ENCODE measurements around the gene PDE4D. TPM values are rescaled to one million over a fixed set of nuclear protein-coding genes. Genes with fewer than 3 reads are reported as not detected.

The PDE4D gene
- polyA plus RNA-seq, 1 donor (not counting 4 experiments of a cell fraction or from before 2014, with no cell fraction given): 3.6 TPM

DNA sequence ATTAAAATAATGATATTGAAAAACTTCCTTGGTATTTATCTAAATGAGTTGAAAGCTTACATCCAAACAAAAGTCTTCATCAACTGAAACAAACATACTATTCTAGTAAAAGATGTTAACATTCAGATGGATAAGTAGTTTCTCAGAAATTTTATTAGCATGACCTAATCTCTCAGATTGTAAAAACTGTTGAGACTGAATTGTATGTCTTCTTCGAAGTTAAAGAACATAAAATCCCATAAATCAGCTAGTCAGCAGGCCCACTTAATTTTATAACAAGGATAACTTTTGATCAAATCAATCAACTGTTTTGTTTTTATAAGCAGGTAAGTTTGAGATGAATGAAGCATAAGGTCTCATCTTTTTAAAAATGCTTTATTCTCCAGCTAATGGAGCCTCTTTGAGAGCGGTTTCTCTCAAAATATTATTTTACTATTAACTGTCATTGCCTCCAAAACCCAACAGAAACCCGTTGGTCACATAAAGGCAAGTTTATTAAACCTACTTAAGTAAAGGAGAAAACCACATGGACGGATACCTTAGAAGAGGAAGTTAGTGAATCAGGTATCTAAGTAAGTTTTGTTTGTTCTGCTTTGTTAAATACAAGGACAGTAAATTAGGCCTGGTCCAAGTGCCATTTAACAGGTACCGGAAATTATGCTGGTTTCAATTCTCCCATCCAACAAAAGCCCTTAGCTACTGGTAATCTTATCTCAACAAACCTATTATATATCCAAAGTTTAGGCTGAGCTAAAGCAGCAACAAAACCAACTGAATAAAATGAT lies 457.0 kb downstream of the PDE4D start:
- Histone ChIP-seq H3K4me1 (ENCODE audit: control insufficient read depth, extremely low read depth, insufficient read depth, low read length) (no peaks in the 10 kb centered on the region), H3K9me1 (ENCODE audit: control insufficient read depth, extremely low read depth, insufficient read depth, low read length) (no peaks in the 10 kb centered on the region), H3K4me2 (ENCODE audit: control insufficient read depth, extremely low read depth, insufficient read depth, low read depth, low read length) (no peak overlapping the region), H3K9me3 (ENCODE audit: control insufficient read depth, low read depth, low read length) (no peaks in the 10 kb centered on the region), H3K9ac (ENCODE audit: control insufficient read depth, extremely low read depth, insufficient read depth, low read length) (no peak overlapping the region), H4K20me1 (ENCODE audit: control insufficient read depth, extremely low read depth, insufficient read depth, low read length) (no peaks in the 10 kb centered on the region), H3K27ac (ENCODE audit: control insufficient read depth, insufficient read depth, low read length) (no peak overlapping the region), H2AFZ (ENCODE audit: control insufficient read depth, low read length) (no peak overlapping the region), H3K36me3 (ENCODE audit: control insufficient read depth in 2 of 2, extremely low read depth in 1 of 2, insufficient read depth in 2 of 2, low read length in 2 of 2) (no peaks in the 10 kb centered on the region), H3K27me3 (ENCODE audit: control insufficient read depth, extremely low read depth, insufficient read depth, low read length) (no peaks in the 10 kb centered on the region), H3K79me2 (ENCODE audit: control insufficient read depth, insufficient read depth, low read length) (no peaks in the 10 kb centered on the region), H3K4me3 (ENCODE audit: control insufficient read depth in 2 of 3, extremely low read depth in 1 of 3, insufficient read depth in 2 of 3, low read depth in 1 of 3, low read length in 3 of 3) (no peak overlapping the region)
- dilution Hi-C loops (cut with MboI; ENCODE audit: extremely low pct_ligation_motif_present, low sequenced_read_pairs): no loop called here
- no peak for DNase-seq (ENCODE audit: low read depth, low spot score)
- TF ChIP-seq EZH2 (IDR thresholded peaks at IDR 0.05; ENCODE audit: low read length): no peak
- TF ChIP-seq, protein P1, sequence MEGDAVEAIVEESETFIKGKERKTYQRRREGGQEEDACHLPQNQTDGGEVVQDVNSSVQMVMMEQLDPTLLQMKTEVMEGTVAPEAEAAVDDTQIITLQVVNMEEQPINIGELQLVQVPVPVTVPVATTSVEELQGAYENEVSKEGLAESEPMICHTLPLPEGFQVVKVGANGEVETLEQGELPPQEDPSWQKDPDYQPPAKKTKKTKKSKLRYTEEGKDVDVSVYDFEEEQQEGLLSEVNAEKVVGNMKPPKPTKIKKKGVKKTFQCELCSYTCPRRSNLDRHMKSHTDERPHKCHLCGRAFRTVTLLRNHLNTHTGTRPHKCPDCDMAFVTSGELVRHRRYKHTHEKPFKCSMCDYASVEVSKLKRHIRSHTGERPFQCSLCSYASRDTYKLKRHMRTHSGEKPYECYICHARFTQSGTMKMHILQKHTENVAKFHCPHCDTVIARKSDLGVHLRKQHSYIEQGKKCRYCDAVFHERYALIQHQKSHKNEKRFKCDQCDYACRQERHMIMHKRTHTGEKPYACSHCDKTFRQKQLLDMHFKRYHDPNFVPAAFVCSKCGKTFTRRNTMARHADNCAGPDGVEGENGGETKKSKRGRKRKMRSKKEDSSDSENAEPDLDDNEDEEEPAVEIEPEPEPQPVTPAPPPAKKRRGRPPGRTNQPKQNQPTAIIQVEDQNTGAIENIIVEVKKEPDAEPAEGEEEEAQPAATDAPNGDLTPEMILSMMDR (optimal IDR thresholded peaks at IDR 0.05 in 1 of 3, IDR thresholded peaks at IDR 0.05 in 1 of 3, conservative IDR thresholded peaks at IDR 0.05 in 1 of 3; ENCODE audit: extremely low read depth in 1 of 3, insufficient read depth in 2 of 3, low read length in 3 of 3): no peak
- FAIRE-seq: no peak

DNA sequence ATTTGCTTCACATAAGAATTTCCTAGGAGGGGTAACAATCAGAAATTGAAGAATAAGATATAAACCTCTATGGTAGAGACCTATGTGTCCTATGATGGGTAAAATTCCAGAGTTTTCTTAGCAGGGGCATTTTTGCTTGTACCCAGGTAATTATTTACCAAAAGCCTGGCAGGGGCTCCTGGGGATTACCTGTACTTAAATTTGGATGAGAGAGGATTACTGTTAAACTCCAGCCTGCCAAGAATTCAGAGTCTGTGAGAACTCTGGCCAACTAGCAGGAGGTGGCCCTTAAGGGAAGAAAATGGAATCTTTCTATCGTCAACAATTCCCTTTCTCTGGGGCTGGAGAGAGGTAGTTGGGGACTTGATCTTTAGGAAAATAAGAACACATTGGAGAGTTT lies 460.4 kb downstream of the PDE4D start:
- H3K9me1 ChIP-seq (ENCODE audit: control insufficient read depth, extremely low read depth, insufficient read depth, low read length): no peaks in the 10 kb centered on the region
- no peak overlapping the region for H3K27ac ChIP-seq (ENCODE audit: control insufficient read depth, insufficient read depth, low read length)
- H3K9ac ChIP-seq (ENCODE audit: control insufficient read depth, extremely low read depth, insufficient read depth, low read length): no peak overlapping the region
- no peaks in the 10 kb centered on the region for H3K27me3 ChIP-seq (ENCODE audit: control insufficient read depth, extremely low read depth, insufficient read depth, low read length)
- no peaks in the 10 kb centered on the region for H3K79me2 ChIP-seq (ENCODE audit: control insufficient read depth, insufficient read depth, low read length)
- dilution Hi-C loops (cut with MboI; ENCODE audit: extremely low pct_ligation_motif_present, low sequenced_read_pairs): no loop called here
- H4K20me1 ChIP-seq (ENCODE audit: control insufficient read depth, extremely low read depth, insufficient read depth, low read length): no peaks in the 10 kb centered on the region
- no peaks in the 10 kb centered on the region for H3K36me3 ChIP-seq (ENCODE audit: control insufficient read depth in 2 of 2, extremely low read depth in 1 of 2, insufficient read depth in 2 of 2, low read length in 2 of 2)
- H3K9me3 ChIP-seq (ENCODE audit: control insufficient read depth, low read depth, low read length): no peaks in the 10 kb centered on the region
- no peak overlapping the region for H3K4me2 ChIP-seq (ENCODE audit: control insufficient read depth, extremely low read depth, insufficient read depth, low read depth, low read length)
- TF ChIP-seq, protein P1 (optimal IDR thresholded peaks at IDR 0.05 in 1 of 3, IDR thresholded peaks at IDR 0.05 in 1 of 3, conservative IDR thresholded peaks at IDR 0.05 in 1 of 3; ENCODE audit: extremely low read depth in 1 of 3, insufficient read depth in 2 of 3, low read length in 3 of 3): no peak
- TF ChIP-seq EZH2 (IDR thresholded peaks at IDR 0.05; ENCODE audit: low read length): no peak
- no peak overlapping the region for H2AFZ ChIP-seq (ENCODE audit: control insufficient read depth, low read length)
- DNase-seq (ENCODE audit: low read depth, low spot score): no peak
- H3K4me3 ChIP-seq (ENCODE audit: control insufficient read depth in 2 of 3, extremely low read depth in 1 of 3, insufficient read depth in 2 of 3, low read depth in 1 of 3, low read length in 3 of 3): no peak overlapping the region
- H3K4me1 ChIP-seq (ENCODE audit: control insufficient read depth, extremely low read depth, insufficient read depth, low read length): no peaks in the 10 kb centered on the region
- FAIRE-seq: no peak
